Forelimb muscle (tissue), 1 donor: ENCODE data around the gene C17orf107. TPM values are rescaled to one million over a fixed set of nuclear protein-coding genes. Genes with fewer than 3 reads are reported as not detected.
"Not testable (repeated sequence)": the region's sequence is repeated elsewhere in the genome, so short reads cannot be mapped to it uniquely, and the experiment has no call there.

Experiments used
- DNase-seq: peaks from one replicate; pipeline ENCODE4 v3.0.0-alpha.2; 2013; ENCODE audit warnings: low read depth
- polyA plus RNA-seq: library from polyadenylated mRNA; unstranded; fragments of 120-200 nt; gene quantifications from one replicate; pipeline ENCODE4 v1.2.1, GENCODE V29; 2013; ENCODE audit not compliant: insufficient read length

Gene C17orf107
- 1.3 TPM for polyA plus RNA-seq

DNA sequence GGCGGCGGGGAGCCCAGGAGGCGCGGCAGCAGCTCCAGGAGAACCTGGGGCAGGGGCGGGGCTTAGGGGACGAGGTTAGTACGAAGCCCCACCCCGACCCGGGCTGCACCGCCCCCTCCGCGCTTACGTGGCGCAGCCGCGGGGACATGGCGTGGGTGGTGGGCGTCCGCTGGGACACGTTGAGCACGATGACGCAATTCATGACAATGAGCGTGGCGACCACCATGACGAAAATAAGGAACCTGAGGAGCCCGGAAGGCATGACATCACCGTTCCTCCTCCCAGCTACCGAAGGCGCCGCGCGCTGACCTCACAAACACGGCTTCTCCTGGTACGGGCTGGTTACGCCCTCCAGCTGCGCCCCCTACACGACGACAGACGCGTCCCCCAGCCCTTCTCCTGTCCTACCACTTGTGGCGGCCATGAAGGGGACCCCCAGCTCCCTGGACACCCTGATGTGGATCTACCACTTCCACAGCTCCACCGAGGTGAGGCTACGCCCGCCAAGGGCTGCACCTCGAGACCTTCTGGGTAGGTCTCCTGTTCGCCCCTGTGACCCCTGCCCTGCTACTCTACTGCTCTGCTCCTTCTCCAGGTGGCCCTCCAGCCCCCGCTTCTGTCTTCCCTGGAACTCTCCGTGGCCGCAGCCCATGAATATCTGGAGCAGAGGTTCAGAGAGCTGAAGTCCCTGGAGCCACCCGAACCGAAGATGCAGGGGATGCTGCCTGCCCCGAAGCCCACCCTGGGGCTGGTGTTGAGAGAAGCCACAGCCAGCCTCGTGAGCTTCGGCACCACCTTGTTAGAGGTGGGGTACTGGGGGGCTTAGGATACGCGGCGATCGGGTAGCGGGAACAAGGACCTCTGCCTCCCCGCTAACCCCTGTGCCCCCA, at the start of gene C17orf107:
C17orf107 (plus strand) TSS at position 196 of the 890 bp plus-strand sequence; CDS start at position 423, 227 bp downstream.
- DNase-seq = peak; percentile 47

DNA sequence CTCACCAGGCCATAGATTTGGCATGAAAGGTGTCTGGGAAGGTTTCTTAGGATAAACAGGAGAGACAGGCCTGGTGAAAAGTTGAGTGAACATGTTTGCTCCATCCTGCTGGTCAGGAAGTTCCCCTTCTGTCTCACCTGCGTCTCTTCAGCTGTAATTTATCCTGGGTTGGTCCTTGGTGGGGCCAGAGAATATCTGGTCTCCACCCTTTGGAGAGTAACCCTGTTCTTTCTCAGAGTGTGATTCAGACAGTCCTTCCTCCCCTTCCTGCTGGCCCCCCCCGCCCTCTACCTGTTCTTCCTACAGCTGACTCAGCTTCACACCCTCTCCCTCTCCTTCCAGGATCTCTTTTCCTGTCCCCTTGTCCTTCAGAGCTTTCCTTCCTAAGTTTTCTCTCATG, 49.1 kb upstream of the C17orf107 start:
- DNase-seq = no peak

DNA sequence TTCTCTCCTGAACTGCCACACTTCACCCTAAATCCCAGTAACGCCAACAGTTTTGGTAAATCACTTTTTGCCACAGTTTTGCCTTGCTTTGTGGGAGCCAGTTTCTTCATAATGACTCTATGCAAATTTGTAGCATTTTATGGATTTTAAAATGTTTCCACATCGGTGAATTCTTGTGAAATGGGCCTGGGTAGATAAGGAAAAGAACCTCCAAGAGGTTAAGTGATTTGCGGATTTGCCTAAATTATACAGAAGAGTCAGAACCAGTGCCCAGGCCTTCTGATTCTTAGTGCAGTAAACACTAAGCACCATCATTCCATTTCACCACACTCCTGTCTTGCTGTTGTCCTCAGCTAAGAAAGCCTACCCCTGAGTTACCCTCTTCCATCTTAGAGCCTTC, 48.3 kb upstream of the C17orf107 start:
- DNase-seq = no peak

DNA sequence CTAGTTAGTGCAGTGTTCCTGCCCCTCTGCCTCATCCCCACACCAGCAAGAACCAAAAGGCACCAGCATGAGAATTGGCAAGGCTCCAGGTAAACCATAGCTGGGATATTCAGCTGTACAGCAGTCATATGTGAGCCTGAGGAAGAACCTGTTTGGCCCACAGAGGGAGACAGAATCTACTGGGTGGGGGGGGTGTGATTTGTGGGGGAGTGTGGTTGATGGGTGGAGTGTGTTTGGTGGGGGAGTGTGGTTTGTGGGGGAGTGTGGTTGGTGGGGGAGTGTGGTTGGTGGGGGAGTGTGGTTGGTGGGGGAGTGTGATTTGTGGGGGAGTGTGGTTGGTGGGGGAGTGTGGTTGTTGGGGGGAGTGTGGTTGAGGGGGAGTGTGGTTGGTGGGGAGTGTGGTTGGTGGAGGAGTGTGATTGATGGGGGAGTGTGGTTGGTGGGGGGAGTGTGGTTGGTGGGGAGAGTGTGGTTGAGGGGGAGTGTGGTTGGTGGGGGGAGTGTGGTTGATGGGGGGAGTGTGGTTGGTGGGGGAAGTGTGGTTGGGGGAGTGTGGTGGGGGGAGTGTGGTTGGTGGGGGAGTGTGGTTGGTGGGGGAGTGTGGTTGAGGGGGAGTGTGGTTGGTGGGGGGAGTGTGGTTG, 46.6 kb upstream of the C17orf107 start:
- no peak for DNase-seq

DNA sequence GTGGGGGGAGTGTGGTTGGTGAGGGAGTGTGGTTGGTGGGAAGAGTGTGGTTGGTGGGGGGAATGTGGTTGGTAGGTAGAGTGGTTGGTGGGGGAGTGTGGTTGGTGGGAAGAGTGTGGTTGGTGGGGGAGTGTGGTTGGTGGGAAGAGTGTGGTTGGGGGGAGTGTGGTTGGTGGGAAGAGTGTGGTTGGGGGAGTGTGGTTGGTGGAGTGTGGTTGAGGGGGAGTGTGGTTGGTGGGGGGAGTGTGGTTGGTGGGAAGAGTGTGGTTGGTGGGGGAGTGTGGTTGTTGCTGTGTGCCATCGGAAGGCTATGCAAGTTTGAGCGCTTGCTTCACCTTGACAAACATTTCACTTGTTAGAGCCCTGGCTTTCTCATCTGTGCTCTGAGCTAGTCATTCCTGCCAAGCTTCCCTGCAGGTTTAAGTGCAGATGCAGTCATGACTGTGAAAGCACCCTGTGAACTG, 46.1 kb upstream of the C17orf107 start:
- no peak for DNase-seq

DNA sequence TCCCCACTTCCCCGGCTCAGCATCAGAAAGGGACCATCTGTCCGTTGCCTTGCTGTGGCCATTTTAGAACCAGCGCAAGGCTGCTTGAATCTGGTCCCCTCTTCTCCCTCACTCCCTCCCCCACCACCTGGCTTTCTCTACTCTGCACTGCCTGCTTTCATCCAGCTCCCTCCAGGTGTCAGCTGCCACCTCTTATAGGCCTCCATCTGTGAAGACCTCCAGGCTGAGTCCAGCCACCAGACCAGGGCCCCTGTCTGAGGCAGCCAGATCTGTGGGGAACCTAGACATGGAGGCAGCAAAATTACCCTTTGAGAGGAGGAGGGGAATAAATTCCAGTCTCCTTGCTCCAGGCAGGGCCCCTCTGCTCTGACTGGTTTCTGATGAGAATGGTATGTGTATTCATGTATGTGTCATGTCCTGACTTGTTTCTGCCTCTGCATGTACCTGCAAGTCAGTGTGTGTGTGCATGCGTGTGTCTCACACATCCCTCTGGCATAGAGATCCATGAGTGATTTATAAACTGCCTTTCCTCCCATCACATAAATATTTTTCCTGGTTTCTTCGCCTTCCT, 45.1 kb upstream of the C17orf107 start:
- DNase-seq = no peak

DNA sequence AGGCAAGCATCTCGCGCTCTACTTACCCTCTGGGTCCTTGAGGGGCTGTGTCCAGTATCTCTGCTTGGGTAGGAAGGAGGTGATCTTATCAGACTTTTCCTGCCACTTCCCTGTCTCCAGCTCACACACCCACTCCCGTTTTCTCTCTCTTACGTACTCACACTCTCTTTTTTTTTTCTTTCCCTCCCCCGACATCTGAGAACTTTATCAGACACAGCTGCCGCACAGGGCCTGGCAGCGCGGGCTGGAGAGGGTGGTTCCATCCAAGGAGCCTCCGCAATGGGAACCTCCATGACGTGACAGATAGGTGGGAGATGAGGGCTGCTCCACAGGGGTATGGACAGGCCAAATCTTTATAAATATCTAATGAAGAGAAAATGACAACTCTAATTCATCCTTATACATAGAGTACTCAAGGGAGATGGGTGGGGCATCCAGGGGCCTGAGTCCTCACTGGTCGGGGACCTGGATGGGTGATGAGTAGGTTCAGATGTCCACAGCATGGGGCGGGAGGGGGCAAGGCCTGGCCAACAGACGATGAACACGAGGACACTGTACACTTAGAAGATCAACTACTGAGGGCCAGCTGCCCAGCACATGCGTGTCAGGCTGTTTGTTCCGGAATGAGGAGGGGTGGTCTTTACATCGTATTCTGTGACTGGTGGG, 42.9 kb upstream of the C17orf107 start:
- DNase-seq = no peak

DNA sequence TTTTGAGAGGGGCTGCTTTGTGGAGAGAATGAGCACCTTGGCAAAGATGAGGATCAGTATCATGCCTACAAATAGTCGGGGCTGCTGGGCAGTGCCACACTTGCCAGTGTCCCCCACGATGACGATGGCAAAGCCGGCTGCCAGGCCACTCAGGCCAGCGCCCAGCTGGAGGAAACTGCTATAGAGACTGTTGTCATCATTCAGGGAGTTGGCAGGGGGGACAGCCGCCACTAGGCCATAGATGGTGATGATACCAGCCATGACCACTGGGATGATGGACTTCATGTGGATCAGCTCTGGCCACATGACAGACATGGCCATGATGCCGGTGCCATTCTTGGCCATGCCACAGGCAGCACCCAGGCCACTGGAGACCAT, 42.4 kb upstream of the C17orf107 start:
- no peak for DNase-seq

DNA sequence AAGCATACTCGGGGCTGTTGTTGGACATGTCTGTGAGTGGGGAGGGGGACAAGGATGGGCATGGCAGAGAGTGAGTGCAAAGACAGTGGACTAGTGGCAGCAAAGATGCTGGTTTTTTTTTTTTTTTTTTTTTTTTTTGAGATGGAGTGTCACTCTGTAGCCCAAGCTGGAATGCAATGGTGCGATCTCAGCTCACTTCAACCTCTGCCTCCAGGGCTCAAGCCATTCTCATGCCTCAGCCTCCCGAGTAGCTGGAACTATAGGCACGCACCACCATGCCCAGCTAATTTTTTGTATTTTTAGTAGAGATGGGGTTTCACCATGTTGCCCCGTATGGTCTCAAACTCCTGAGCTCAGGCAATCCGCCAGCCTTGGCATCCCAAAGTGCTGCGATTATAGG, 42.0 kb upstream of the C17orf107 start:
- DNase-seq = not testable (repeated sequence)

DNA sequence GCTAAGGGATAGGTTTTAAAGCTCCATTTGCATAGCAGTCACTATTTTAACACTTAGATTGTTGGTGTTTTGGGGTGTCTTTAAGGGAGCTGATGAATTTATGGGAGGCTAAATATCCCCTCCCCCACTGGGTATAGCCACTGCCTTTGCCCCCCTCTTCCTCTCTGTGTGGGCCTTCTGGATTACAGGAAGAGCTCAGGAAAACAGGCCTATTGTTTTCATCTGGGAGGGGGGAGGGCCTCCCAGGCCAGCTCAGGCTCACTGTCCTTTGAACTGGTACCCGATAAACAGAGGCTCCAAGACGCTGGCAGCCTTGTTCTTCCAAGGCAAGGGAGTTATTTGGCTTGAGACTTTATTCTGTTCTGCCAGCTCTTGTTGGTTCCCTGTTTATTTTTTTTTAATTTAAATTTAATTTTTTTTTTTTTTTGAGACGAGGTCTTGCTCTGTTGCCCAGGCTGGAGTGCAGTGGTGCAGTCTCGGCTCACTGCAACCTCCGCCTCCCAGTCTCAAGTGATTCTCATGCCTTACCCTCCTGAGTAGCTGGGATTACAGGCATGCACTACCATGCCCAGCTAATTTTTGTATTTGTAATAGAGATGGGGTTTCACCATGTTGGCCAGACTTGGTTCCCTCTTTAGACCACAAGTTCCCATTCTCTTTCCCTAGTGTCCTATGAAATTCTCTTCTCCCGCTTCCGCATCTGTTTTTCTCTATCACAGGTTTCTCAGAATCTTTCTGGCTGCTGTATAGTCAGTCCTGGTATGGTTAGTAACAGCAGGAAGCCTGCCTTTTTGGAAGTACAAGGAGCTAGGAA, 41.1 kb upstream of the C17orf107 start:
- no peak for DNase-seq

DNA sequence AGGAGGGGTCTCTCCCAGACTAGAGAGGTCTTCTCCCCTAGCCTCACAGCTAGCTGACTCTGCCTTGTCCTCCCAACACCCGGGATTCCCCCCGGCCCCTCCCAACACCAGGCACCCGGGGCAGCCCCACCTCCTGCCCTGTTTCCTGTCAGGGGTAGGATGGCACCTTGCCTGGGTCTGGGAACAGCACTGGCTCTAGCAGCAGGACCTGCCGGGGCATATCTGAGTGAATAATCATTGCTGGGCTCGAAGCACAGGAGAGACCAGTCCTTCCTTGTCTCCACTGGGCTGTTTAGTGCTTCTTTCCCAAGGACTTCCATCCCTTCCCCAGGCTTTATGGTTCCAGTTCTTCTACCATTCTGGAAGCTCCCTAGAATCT, 40.5 kb upstream of the C17orf107 start:
- DNase-seq = no peak

DNA sequence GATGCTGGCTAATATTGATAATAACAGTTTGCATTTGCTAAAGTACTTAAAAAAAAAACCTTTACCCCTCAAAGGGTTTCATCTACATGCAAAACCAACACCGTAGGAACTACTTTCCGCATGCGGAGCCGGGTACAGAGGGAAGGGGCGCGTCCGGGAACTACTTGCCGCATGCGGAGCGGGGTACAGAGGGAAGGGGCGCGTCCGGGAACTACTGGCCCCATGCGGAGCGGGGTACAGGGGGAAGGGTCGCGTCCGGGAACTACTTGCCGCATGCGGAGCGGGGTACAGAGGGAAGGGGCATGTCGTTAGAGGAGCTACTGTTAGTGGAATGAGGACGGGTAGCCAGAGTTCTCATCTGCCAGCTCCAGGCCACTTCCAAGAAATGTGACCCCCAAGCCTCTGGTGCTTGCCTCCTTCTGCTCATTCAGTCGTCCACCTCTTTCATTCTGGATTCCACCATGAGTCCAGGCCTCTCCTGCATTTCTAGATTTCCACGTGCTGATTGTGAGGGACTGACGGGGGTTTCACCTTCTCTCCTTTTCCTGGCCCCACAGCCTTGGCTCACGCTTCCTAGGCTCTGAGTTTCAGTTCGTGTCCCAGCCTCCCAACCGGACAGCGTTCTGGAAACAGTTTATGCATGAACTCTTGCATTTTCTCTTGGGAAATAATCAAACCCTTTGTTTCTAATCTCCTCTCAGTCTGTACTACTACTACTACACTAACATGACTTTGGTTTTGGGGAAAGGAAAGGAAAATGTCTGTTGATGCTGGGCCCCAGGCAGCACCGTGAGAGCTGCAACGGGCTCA, 39.3 kb upstream of the C17orf107 start:
- peak; percentile 34 for DNase-seq

DNA sequence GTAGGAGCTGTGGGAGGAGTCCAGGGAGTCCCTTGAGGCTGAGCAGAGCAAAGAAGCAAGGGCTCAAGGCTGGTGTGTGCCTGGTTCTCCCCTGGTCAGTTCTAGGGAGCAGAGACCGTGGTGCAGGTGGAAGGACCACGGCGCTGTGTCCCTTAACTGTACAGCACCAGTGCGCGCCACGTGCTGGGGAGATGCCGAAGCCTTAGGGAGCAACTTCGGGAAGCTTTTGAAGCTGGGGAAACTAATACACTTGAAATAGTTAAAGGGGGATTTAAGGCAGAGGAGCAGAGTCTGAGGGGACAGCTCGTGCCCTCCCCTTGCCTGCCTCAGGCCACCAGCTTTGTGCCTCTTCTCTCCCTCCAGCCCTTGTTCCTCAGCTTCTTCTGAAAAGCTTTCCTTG, 38.7 kb upstream of the C17orf107 start:
- DNase-seq = no peak

DNA sequence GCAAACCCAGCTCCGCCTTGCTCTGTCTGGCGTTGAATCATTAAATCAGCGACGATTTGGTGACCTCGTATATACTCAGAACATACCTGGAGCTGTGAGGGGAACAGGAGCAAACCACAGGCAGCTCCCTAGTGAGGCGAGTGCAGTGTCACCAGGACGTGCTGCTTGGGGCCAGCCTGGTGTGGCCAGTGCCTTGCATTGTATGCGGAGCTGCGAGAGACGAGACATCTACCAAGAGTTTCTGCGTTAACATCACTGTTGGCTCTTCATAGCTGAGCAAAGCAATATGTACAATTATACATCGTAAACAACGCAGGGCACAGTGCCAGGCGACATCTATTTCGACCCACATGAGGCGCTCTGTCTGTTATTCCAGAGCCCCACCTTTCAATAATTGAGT, 38.3 kb upstream of the C17orf107 start:
- DNase-seq = no peak

DNA sequence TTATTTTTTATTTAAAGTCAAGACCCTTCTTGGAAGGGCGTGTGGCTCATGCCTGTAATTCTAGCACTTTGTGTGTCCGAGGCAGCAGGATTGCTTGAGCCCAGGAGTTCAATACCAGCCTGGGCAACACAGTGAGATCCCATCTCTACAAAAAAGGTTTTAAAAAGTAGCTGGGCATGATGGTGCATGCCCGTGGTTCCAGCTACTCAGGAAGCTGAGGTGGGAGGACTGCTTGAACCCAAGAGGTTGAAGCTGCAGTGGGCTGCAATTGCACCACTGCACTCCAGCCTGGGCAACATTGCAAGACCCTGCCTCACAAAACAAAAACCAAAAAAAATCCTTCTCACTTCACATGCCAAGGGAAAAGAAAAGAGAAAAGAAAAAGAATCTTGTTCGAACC, 36.6 kb upstream of the C17orf107 start:
- DNase-seq = no peak

DNA sequence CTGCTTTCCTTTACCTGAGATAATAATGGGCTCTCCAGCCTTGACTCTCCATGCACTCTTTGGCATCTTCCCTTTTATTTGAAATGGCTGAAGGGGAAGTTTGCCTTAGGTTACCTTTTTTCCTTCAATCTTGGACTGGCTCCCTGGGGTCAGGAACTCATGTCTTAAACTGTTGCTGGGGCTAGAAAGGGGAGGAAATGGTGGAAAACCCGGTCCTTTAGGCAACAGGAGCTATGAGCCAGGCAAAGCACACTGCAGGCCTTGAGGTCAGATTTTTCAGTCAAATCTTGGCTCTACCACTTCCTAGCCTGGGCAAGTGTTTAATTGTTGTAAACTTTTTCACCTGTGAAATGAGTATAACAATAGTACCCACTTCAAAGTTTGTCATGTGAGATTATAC, 36.0 kb upstream of the C17orf107 start:
- DNase-seq = no peak

DNA sequence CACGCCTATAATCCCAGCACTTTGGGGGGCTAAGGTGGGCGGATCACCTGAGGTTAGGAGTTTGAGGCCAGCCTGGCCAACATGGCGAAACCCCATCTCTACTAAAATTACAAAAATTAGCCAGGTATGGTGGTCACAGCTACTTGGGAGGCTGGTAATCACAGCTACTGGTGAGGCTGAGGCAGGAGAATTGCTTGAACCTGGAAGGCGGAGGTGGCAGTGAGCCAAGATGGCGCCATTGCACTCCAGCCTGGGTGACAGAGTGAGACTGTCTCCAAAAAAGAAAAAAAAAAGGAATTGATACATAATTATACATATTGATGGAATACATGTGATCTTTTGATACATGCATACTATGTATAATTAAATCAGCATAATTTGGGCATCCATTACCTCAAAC, 31.8 kb upstream of the C17orf107 start:
- DNase-seq = not testable (repeated sequence)

DNA sequence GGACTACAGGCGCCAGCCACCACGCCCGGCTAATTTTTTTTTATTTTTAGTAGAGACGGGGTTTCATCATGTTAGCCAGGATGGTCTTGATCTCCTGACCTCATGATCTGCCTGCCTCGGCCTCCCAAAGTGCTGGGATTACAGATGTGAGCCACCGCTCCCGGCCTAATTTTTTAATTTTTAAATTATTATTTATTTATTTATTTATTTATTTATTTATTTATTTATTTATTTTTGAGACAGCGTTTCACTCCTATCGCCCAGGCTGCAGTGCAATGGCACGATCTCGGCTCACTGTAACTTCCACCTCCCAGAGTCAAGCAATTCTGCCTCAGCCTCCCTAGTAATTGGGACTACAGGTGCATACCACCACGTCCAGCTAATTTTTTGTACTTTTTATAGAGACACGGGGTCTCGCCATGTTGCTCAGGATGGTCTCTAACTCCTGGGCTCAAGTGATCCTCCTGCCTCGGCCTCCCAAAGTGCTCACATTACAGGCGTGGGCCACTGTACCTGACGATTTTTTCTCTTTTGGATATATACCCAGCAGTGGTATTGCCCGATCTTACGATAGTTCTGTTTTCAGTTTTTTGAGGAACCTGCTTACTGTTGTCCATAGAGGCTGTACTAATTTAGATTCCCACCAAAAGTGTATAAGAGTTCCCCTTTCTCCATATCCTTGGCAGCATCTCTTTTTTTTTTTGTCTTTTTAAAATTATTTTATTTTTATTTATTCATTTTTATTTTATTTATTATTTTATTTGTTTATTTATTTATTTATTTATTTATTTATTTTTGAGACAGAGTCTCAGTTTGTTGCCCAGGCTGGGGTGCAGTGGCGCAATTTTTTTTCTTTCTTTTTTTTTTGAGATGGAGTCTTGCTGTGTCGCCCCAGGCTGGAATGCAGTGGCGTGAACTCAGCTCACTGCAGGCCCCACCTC, 30.0 kb upstream of the C17orf107 start:
- not testable (repeated sequence) for DNase-seq

DNA sequence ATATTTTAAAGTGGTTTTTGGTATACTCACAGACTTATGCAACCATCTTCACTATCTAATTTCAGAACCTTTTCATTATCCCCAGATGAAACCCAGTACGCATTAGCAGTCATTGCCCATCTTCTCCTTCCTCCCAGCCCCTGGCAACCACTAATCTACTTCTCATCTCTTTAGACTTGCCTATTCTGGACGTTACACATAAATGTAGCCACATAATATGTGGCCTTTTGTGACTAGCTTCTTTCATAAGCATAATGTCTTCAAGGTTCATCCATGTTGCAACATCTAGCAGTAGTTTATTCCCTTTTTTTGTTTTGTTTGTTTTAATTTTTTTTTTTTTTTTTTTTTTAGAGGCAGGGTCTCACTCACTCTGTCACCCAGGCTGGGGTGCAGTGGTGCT, 28.5 kb upstream of the C17orf107 start:
- no peak for DNase-seq
